HG02759 (cell line): ENCODE results near the gene CEP57.
"Not testable (repeated sequence)": the region's sequence is repeated elsewhere in the genome, so short reads cannot be mapped to it uniquely, and the experiment has no call there.

Source experiments
- ATAC-seq: cut with Tn5 transposase; IDR thresholded peaks from one replicate; pipeline ENCODE4 v1.9.1; 2021; ENCODE audit warnings: mild to moderate bottlenecking, moderate library complexity; ENCODE audit not compliant: unreplicated experiment

The CEP57 gene

GRCh38 chr11:95853138-95853537 is 62.8 kb downstream of the CEP57 start:
- ATAC-seq, result no peak

- no peak for ATAC-seq
These were observed 63.6 kb downstream of the CEP57 start for GRCh38 chr11:95853862-95854261.

- ATAC-seq, result not testable (repeated sequence)
These were observed 64.1 kb downstream of the CEP57 start for GRCh38 chr11:95854362-95854761.

GRCh38 chr11:95860024-95860423 is 69.7 kb downstream of the CEP57 start:
- not testable (repeated sequence) for ATAC-seq

- no peak for ATAC-seq
These were observed 73.3 kb downstream of the CEP57 start for GRCh38 chr11:95863486-95864140.

- ATAC-seq, result no peak
These were observed 76.8 kb downstream of the CEP57 start for GRCh38 chr11:95867105-95867504.

- not testable (repeated sequence) for ATAC-seq
These were observed 80.6 kb downstream of the CEP57 start for GRCh38 chr11:95870877-95871276.

- ATAC-seq, result no peak
These were observed 87.0 kb downstream of the CEP57 start for GRCh38 chr11:95877291-95877690.
